ENCODE results near the gene ASB16.
"Not testable (repeated sequence)": the region's sequence is repeated elsewhere in the genome, so short reads cannot be mapped to it uniquely, and the experiment has no call there.

The ASB16 gene, protein sequence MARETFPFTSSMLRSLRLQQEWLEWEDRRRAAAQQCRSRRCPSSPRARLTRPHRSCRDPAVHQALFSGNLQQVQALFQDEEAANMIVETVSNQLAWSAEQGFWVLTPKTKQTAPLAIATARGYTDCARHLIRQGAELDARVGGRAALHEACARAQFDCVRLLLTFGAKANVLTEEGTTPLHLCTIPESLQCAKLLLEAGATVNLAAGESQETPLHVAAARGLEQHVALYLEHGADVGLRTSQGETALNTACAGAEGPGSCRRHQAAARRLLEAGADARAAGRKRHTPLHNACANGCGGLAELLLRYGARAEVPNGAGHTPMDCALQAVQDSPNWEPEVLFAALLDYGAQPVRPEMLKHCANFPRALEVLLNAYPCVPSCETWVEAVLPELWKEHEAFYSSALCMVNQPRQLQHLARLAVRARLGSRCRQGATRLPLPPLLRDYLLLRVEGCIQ

DNA sequence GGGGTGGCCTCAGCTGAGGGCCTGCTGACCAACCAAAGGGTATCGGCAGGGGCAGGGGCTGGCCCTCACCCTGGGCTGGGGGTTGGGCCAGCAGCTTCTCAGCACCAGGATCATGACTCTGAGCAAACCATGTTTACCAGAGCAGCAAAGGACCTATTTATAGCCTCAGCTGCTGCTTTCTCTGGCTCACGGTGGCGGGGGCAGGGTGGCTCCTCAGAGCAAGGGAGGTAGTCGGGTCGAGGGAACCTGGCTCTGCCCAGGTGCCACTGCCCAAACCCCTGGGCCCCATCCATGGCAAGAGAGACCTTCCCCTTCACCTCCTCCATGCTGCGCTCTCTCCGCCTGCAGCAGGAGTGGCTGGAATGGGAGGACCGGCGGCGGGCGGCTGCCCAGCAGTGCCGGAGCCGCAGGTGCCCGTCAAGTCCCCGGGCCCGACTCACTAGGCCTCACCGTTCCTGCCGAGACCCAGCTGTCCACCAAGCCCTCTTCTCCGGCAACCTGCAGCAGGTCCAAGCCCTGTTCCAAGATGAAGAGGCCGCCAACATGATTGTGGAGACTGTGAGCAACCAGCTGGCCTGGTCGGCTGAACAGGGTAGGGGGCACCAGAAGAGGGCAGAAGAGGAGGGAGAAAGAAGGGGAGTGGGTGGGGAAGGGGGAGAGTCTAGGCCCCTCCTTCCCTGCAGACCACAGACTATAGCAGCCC, at the start of gene ASB16:
Gene ASB16, plus strand, starts transcription at position 206 of the 703 bp plus-strand sequence. Its CDS starts 86 bp downstream, at position 292.
- no peak for DNase-seq

DNA sequence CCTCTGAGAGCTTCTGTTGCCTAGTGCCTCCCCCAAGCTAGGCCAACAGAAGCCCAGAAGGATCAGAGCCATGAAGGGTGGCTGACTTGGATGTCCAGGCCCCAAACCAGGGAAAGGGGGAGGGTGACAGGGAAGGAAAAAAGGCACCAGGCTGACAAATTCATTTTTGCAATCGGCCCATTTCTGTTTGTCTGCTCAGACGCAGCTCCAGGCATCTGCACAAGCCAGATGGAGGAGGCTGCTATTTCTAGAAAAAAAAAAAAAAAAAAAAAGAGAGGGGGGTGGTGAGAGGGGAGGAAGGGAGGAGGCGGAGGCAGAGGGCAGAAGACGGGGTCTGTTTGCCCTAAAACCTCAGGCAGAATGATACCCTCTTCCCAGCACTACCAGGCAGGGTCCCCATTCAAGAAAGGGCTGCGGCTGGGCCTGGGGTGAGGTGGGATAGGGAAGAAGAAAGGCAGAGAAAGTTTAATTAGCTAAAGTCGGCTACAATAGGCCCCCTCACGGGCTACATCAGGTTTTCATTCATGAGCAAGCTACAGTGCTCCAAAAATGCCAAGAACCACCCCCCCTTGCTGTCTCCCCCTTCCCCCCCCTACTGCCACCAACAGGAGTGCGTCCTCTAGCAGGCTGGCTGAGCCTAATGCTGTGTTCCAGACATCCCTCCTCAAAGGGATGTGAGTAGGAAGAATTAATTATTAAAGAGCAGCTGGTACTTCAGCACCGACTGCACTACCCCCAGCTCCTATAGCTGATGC, 49.5 kb upstream of the ASB16 start:
- no peak for DNase-seq

DNA sequence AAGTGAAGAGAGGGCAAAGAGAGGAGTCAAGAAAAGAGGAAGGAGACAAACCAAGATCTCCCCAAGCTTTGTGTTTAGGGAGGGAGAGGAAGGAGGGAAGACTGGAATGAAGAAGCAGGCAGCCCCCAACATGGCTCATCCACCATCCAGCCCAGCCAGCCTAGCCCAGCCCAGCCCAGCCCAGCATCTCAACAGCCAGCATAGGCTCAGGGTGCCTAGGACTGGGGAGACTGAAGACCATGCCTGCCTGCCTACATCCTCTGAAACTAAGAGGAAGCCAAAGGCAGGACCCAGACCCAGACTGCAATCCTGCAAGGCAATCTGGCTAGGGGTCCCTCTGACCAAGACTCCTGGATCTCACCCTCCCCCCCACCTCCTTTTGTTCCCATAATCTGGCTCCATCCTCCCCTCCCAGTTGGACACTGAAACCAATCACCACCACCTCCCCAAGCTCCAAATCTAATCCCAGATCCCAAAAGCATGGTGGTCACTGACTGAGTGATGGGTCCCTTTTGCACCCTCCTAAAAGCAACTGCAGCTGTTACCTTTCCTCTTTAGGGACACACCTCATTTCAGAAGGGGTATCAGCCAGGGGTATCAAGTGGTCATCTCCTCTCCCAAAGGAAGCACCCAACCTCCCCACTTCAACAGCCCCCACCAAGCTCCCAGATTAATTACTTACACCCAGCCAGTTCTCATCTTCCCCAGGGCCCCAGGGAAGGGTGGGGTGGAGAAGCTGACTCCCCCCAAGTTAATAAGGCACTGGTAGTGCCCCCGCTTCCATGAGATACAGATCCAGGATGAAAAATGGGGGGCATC, 48.3 kb upstream of the ASB16 start:
- DNase-seq, result no peak

DNA sequence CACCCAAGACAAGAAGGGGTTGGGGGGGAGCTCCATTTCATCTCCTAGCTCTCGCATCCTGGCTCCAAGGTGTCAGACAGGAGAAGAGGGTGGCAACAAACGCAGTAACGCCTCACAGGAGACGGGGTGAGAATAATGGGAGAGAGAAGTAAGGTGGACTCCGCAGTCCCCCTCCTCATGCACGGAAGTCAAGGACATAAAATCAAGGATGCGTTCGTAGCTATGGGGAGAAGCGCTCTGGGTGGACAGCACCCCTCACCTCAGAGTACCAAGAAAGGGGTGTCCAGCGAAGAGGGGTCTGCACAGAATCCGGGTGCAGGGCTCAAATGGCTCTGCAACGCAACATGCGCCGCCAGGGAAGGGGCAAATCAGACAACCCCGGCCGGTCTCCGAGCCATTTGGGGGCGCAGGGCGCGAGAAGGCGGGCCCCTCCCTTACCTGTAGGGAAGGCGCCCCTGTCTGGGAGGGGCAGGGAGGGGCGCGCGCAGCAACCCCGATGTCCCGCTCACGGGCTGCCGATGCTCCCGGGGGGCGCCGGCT, 47.6 kb upstream of the ASB16 start:
- DNase-seq, result peak; percentile 10 to 14

DNA sequence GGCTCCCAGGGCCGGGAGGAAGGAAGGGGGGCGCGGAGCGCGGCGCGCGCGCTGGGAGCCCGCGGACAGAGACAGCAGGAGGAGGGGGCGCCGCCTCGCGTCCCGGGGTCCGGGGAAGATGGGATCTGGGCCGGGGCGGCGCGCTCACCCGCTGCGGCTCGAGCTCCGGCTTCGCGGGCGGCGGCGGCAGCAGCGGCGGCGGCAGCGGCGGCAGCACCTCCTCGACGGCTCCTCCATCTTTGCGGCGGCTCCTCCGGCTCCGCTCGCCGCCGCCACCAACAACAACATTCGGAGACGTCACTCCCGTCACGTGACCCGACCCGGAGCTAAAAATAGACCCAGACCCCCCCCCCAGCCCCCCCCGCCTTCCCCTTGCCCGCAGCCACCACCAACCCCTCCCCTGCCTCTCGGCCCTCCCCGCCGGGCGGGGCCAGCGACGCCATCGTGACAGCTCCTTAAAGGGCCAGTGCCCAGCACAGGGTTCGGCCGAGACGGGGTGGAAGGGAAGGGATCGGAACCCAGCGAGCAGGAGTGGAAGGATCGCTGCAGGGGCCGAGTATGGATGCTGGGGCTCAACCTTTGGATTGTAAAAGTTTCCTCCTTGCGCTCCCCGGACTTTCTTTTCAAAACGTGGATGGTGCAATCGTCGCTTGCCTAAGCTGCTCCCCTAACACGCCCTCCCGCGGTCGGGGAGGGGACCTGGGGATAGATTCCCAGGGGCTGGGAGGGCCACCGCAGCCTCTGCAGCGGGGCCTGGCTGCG, 47.0 kb upstream of the ASB16 start, which contains the start of gene HDAC5:
Gene HDAC5, minus strand, starts transcription at position 286 of the 762 bp plus-strand sequence. CDS start 6,126 bp downstream, outside the sequence.
- peak; percentile 94 to 95 for DNase-seq

DNA sequence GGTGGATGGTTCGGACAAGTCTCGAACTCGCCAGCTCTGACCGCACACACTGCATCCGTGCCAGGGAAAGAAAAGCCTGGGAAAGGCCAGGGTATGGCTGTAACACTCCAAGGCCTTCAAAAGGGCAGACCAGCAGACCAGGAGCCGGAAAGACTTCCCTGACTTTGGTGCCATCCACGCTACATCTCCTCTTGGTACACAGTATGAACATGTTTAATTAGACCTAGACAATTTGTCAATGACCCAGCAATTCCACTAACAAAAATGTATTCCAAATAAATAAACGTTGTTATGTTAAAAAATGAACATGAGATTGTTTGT, 46.4 kb upstream of the ASB16 start:
- no peak for DNase-seq

DNA sequence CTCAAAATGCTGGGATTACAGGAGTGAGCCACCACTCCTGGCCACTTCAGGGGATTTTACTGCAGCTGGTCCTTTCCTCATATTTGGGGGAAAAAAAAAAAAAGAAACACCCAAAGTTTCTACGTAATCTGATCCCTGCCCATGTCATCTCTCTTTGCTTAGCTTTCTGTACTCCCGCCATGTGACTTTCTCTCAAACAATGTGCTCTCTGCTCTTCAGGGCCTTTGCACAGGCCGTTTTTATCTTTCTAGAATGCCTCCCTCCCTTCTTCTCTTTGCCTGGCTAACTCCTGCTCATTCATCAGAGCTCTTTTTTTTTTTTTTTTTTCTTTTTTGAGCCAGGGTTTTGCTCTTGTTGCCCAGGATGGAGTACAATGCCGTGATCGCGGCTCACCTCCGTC, 42.1 kb upstream of the ASB16 start:
- no peak for DNase-seq

DNA sequence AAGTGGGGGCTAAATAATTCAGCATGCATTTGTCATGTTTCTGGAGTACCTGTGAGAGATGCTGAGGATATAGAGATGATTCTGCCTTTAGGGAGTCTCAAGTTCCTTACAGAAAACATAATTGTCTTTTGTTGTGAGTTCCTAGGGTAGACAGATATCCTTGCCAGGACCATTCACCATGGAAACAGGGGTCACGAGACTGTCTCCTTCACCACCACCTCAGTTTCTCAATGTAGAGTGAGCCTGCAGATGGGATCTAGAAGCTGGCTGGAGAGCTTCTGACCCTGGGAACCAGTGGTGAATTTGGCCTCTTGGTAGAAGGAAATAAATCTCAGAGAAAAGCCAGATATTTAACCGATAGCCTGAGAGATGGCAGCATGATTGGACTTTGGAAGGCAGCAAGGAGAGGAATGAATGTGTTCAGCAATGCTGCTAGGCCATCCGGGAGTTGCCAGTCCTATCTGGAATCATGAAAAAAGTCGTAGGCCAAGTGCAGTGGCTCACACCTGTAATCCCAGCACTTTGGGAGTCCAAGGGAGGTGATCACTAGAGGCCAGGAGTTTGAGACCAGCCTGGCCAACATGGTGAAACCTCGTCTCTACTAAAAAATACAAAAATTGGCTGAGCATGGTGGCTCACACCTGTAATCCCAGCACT, 39.7 kb upstream of the ASB16 start:
- DNase-seq, result no peak

DNA sequence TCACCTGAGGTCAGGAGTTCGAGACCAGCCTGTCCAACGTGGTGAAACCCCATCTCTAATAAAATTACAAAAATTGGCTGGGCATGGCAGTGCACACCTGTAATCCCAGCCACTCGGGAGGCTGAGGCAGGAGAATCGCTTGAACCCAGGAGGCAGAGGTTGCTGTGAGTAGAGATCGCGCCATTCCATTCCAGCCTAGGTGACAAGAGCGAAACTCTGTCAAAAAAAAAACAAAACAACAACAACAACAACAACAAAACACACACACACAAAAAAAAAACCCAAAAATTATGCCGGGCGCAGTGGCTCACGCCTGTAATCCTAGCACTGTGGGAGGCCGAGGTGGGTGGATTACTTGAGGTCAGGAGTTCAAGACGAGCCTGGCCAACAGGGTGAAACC, 39.1 kb upstream of the ASB16 start:
- not testable (repeated sequence) for DNase-seq

DNA sequence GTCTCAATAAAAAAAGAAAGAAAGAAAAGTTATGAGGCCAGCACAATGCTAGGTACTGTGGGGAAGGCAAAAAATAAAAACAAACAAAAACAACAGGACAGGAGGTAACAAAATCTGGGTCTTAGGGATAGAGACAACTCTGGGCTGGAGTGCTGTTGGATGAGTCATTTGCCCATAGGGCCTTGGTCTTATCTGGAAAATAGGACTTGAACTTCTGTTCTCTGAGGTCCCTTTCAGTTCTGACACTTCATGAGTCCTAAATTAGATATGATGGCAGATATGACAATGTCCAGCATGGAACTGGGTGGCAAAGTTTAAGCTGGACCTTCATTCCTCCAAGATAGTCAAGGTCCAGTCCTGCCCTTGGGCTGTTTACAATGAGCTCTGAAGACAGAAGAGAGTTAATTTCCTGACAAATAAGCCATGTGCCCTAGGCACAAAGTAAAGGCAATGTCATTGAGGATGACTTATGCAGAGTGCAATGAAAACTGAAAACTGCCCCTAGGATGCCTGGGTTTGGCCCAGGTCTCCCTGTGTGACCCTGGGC, 38.2 kb upstream of the ASB16 start:
- DNase-seq, result no peak

DNA sequence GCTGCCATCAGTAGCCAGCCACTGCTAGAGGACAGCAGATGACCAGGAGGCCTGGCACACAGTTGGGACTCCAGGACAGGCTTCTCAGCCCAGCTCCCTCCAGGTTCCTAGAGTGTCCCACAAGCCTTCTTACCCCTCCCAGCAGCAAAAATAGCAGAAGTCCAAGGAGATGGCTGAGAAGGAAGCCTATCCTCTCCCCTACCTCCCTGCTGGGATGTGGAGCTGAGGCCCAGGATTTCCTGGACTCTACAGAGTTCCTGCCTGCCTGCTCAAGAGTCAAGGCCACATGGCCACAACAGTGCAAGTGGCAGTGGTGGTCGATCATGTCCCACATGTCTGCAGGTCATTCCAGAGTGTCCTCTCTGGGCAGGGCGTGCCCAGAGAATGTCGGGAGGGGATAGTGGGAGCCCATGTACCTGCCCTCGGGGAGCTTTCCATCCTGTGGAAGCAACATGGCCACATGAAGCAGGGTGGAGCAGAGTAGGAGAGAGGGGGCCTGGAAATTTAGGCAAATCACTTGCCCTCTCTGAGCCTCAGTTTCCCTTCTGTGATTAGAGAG, 36.5 kb upstream of the ASB16 start:
- no peak for DNase-seq

DNA sequence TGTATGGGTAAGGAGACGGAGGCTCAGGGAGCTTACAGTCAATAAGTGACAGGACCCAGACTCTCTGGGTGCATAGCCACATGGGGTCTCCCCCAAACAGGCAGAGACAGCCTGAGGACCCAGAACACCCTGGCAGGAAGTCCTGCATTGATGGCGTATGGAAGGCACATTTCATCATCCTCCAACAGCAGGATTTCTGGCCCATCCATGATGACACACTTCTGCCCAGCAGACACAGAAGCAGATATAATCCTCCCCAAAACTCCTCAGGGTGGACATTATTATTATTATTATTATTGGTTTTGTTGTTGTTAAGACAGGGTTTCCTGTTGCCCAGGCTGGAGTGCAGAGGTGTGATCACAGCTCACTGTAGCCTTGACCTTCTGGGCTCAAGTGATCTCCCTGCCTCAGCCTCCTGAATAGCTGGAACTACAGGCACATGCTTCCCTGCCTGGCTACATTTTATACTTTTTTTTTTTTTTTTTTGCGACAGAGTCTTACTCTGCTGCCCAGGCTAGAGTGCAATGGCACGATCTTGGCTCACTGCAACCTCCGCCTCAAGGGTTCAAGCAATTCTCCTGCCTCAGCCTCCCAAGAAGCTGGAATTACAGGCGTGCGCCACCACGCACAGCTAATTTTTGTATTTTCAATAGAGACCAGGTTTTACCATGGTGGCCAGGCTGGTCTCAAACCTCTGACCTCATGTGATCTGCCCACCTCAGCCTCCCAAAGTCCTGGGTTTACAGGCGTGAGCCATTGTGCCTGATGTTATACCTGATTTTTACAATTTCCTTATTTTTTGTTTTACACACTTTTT, 35.5 kb upstream of the ASB16 start:
- no peak for DNase-seq

DNA sequence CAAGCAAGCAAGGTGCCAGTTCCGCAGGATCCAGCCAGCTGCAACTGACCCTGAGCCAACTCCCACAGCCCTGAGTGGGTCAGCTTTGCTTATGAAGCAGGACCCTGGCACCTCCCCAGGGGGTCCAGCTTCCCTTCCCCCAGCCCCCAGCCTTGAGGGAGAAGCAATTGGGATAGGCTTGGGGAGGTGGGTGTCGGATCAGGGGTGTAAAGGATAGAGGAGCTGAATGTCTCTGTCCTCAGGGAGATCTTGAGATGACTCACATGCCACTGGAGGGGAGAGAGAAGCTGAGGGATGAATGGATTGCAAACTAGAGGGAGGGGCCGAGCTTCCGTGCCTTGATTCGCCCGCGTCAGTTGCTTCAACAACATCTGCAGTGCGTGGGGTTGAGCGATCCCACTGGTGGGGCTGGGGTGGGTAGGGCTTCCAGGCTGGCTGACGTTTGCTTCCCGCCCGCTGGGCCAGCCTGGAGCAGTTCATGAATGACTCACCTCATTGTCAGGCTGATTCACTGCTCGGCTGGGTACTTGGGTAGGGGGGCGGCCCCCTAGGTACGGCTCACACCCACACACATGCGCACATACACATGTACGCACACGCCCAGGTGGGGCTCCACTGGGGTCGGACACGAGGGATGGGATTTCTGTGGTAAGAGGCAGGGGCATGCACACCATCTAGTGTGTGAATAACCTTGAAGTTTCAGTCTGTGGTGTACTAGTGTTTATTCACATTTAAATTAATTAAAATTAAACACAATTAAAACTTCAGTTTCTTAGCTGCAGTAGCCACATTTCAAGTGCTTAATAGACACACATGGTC, 32.4 kb upstream of the ASB16 start:
- DNase-seq, result peak; percentile 64 to 88

DNA sequence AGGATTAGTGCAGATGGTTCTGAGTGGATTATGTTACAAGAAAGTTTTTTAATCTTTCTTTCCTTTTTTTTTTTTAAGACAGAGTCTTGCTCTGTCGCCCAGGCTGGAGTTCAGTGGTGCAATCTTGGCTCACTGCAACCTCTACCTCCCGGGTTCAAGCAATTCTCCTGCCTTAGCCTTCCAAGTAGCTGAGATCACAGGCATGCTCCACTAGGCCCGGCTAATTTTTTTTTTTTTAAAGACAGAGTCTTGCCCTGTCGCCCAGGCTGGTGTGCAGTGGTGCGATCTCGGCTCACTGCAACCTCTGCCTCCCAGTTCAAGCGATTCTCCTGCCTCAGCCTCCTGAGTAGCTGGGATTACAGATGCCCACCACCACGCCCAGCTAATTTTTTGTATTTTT, 26.6 kb upstream of the ASB16 start:
- DNase-seq, result not testable (repeated sequence)

DNA sequence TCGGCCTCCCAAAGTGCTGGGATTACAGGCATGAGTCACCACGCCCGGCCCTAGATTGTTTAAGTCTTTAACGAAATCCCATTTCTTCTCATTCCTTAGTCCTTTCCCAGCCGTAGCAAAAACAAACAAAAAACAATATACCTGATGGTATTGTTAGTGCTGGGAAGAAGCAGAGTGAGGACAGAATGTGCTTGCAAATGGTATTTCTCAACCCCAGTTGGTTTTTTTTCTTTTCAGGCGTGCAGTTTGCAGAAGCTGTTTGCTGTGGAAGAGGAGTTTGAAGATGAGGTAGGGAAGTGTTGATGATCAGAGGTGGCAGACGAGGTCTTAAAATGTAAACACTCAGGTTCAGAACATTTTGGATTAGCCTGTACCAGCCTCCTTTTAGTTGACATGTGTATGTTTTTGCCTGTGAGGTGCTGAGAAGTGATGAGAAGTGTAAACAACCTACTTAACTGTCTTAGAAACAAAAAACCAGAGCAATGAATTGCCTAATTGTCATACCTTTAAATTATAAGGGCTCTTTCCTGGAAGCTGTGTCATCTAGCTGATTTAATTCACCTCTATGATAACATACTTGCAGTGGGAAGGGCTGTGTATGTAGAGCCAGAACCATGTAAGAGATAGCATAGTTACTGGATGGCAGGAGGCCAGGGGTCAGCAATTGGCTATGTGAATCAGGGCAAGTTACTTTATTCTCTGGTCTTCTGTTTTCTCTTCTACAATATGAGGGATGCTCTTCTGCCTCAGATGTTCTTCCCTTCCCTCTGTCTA, 25.4 kb upstream of the ASB16 start:
- no peak for DNase-seq

DNA sequence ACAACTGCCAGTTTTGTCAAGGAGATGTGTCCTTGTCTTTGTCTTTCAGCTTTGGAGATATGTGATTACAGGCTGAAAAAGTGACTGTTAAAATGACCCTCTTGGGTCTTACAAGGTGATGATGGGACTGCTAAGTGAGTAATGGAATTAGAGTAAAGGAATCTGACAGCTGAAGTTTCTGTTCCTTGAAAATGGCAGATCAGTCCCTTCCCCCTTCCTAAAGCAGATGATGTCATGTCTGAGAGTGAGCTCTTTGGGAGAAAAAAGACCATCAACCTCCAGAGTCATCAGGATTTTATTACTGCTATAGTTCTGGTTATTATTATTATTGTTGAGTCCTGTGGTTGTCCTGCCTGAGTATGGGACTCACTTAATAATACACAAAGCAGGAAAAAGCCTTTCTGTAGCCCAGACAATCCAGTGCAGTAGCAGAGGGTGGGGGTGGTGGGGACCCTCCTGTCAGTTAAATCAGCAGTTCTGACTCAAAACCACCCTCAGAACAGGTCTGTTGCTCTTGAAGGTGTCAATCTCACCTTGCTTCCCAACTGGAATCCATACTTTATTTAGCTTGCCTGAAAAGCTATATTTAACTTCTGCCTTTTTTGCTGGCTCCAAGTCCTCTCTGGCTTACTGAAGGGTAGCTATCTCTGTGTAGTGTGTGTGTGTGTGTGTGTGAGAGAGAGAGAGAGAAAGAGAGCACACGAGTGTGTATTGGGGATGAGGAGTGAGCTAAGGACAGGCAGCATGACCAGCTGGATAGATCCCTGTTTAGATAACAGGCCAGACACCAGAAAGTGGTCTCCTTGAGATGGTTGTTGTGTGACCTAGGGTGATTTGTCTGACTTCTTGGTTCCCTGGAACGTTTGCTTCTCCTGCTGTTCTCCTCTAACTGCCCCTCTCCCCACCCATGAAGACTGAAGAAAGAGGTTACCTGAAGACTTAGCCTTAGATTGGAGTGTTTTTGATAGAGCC, 23.8 kb upstream of the ASB16 start:
- DNase-seq, result no peak
